Heart left ventricle (tissue), 16 donors: ENCODE data around the gene KLHDC7B. TPM values are rescaled to one million over a fixed set of nuclear protein-coding genes. Genes with fewer than 3 reads are reported as not detected.
"Not testable (repeated sequence)": the region's sequence is repeated elsewhere in the genome, so short reads cannot be mapped to it uniquely, and the experiment has no call there.

ENCODE experiments used
- ATAC-seq, 4 donors: fragments of 200-7000 bp; cut with Tn5 transposase; one replicate each; pipeline ENCODE4 v1.9.1; 2020 to 2022; ENCODE audit warnings: moderate library complexity in 4 of 4, mild to moderate bottlenecking in 3 of 4, moderate number of reproducible peaks in 1 of 4
- DNase-seq, 5 donors: peaks; one replicate each; pipeline ENCODE4 v3.0.0-alpha.2; 2020
- H3K27ac ChIP-seq, 12 donors: fragments of 200-600 bp; sonication (generic) in 4 of 12; one replicate each; pipeline versions ENCODE4 v1.5.0 to v1.8.0; 2016 to 2022; ENCODE audit warnings: mild to moderate bottlenecking in 2 of 12
- H3K27me3 ChIP-seq, 9 donors: fragments of 200-600 bp; sonication (generic) in 2 of 9; one replicate each; pipeline versions ENCODE4 v1.5.1 to v1.8.0; 2016 to 2022; ENCODE audit warnings: mild to moderate bottlenecking in 3 of 9
- H3K36me3 ChIP-seq, 9 donors: fragments of 200-600 bp; sonication (generic) in 2 of 9; one replicate each; pipeline versions ENCODE4 v1.5.0 to v1.8.0; 2018 to 2022; ENCODE audit warnings: mild to moderate bottlenecking in 2 of 9
- H3K4me1 ChIP-seq, 12 donors: fragments of 200-600 bp; sonication (generic) in 4 of 12; one replicate each; pipeline versions ENCODE4 v1.5.0 to v1.8.0; 2016 to 2022; ENCODE audit warnings: mild to moderate bottlenecking in 3 of 12
- H3K4me3 ChIP-seq, 12 donors: fragments of 200-600 bp; sonication (generic) in 4 of 12; one replicate each; pipeline versions ENCODE4 v1.5.0 to v1.8.0; 2017 to 2022; ENCODE audit warnings: mild to moderate bottlenecking in 9 of 12, moderate library complexity in 4 of 12
- H3K9me3 ChIP-seq, 12 donors: fragments of 200-600 bp; sonication (generic) in 4 of 12; one replicate each; pipeline versions ENCODE4 v1.5.0 to v1.8.0; 2016 to 2022; ENCODE audit warnings: mild to moderate bottlenecking in 1 of 12
- POLR2A ChIP-seq, 2 donors: fragments of 450-650 bp; IDR thresholded peaks; one replicate each; pipeline ENCODE4 v1.6.1; 2017; ENCODE audit warnings: antibody characterized with exemption in 2 of 2, mild to moderate bottlenecking in 2 of 2, moderate library complexity in 2 of 2
- WGBS, 4 donors: extraction: QIAGEN DNeasy Blood & Tissue Kit in 2 of 4; methylation state at CpG; one replicate each; pipeline versions ENCODE4 v1.1.5 to v1.1.7; 2013 to 2018; 5-methylcytosine and 5-hydroxymethylcytosine counted together
- intact Hi-C, 10 donors: fragments of 100-400 bp; cut with DNase I; formaldehyde crosslinking; loops; one replicate each; pipeline versions ENCODE4 v1.11.1 to v1.14.2; 2022
- polyA plus RNA-seq, 2 donors: library from polyadenylated mRNA; stranded (reverse); fragments of 200-250 nt; gene quantifications; one replicate each; pipeline ENCODE4 v1.2.3, GENCODE V29; 2013
- total RNA-seq, 9 donors: library from RNA; depleted of rRNA in 2 of 9; stranded (reverse); fragments of >200 nt in 2 of 9; fragmentation: NEBNext Ultra II Directional in 3 of 9; extraction: Animal tissue kit (Norgen Biotek cat#: 25700) in 3 of 9; gene quantifications; one replicate each; pipeline versions ENCODE4 v1.1.0 to v1.2.4, GENCODE V29; 2016 to 2023
- TF ChIP-seq, protein P1 (sequence below), 12 donors: fragments of 200-600 bp; sonication (generic) in 4 of 12; IDR thresholded peaks; one replicate each; pipeline versions ENCODE4 v1.5.0 to v1.8.0; 2018 to 2022; ENCODE audit warnings: antibody characterized with exemption in 12 of 12, mild to moderate bottlenecking in 5 of 12
- donor health status: ischemic (EF 13 %, LVEDD 7.1; RV severe dilation, severe dysfunction).
- donor health status: healthy with polysubstance abuse.
- donor health status: DM: no; HTN: yes; CAD: no.
- donor health status: DM: no; HTN: no; CAD: no.
- donor health status: ischemic (EF 25% LVEDD 6.9; RV normal size, moderate dysfunction).
- donor health status: ischemic (EF 25% LVEDD 5.7; RV mildly dilated, moderate dysfunction).
- donor health status: healthy.
- donor health status: DM: yes; HTN: yes; CAD: no.
- donor health status: ischemic (EF 35%, LVEDD 5.7; RV mildly dilated, moderate dysfunction).
- donor health status: nonischemic (EF 11% LVEDD 7.7; RV severe dilation, severe dysfunction).
- donor health status: DM: yes; HTN: yes; CAD: no.
- donor health status: PGD.
- donor health status: ischemic (EF 29% LVEDD 5.4; RV normal size, mild dysfunction).
- donor health status: nonischemic (EF 23%, LVEDD 6.1; RV moderate dilation, normal function).

Gene KLHDC7B
- total and polyA plus RNA-seq, 11 donors = 0.08 to 1.3 (median 0.13) TPM; not detected in 6

DNA sequence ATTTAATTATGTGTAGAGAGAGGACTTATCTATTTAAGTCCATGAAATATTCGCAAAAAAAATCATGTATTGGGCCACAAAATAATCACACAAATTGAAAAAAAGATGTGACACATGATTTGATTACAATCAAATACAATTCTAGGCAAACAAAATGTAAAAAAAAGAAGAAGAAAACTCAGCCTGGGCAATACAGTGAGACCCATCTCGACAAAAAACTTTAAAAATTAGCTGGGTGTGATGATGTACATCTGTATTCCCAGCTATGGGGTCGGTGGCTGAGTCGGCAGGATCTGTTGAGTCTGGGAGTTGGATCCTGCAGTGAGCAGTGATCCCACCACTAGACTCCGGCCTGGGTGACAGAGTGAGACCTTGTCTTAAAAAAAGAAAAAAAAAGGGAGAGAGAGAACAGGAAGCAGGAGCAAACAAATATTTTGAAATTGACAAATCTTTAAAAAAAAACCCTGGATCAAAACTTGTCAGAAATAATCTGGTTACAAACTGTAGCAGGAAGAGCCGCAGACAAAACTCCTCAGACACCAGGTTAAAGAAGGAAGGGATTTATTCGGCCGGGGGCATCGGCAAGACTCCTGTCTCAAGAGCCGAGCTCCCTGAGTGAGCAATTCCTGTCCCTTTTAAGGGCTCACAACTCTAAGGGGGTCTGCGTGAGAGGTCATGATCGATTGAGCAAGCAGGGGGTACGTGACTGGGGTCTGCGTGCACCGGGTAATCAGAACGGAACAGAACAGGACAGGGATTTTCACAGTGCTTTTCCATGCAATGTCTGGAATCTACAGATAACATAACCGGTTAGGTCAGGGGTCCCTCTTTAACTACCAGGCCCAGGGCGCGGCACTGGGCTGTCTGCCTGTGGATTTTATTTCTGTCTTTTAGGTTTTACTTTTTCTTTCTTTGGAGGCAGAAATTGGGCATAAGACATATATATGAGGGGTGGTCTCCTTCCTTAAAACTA, 12.6 kb upstream of the KLHDC7B start:
- peaks cover 0 to 14% (median 0%) of the 10 kb centered on the region in 9 donors for H3K36me3 ChIP-seq
- H3K4me3 ChIP-seq = peak overlapping the region in 8 of 12 donors; percentile 60 to 89 (median 81)
- intact Hi-C loops = no loop called here
- peak in 2 of 5 donors; percentile 17 to 22 for DNase-seq
- H3K27ac ChIP-seq = peak overlapping the region; percentile 78 to 98 (median 94)
- TF ChIP-seq, protein P1, sequence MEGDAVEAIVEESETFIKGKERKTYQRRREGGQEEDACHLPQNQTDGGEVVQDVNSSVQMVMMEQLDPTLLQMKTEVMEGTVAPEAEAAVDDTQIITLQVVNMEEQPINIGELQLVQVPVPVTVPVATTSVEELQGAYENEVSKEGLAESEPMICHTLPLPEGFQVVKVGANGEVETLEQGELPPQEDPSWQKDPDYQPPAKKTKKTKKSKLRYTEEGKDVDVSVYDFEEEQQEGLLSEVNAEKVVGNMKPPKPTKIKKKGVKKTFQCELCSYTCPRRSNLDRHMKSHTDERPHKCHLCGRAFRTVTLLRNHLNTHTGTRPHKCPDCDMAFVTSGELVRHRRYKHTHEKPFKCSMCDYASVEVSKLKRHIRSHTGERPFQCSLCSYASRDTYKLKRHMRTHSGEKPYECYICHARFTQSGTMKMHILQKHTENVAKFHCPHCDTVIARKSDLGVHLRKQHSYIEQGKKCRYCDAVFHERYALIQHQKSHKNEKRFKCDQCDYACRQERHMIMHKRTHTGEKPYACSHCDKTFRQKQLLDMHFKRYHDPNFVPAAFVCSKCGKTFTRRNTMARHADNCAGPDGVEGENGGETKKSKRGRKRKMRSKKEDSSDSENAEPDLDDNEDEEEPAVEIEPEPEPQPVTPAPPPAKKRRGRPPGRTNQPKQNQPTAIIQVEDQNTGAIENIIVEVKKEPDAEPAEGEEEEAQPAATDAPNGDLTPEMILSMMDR (IDR thresholded peaks at IDR 0.05) = no peak
- TF ChIP-seq POLR2A (IDR thresholded peaks at IDR 0.05) = no peak
- WGBS, 4 donors = 70 to 77% (median 72%) methylated on average over 19 of the region's 19 CpGs
- no peak for ATAC-seq
- peaks cover 0 to 65% (median 6%) of the 10 kb centered on the region in 9 donors for H3K27me3 ChIP-seq
- no peaks in the 10 kb centered on the region for H3K9me3 ChIP-seq
- H3K4me1 ChIP-seq = peaks cover 0 to 72% (median 20%) of the 10 kb centered on the region in 12 donors

DNA sequence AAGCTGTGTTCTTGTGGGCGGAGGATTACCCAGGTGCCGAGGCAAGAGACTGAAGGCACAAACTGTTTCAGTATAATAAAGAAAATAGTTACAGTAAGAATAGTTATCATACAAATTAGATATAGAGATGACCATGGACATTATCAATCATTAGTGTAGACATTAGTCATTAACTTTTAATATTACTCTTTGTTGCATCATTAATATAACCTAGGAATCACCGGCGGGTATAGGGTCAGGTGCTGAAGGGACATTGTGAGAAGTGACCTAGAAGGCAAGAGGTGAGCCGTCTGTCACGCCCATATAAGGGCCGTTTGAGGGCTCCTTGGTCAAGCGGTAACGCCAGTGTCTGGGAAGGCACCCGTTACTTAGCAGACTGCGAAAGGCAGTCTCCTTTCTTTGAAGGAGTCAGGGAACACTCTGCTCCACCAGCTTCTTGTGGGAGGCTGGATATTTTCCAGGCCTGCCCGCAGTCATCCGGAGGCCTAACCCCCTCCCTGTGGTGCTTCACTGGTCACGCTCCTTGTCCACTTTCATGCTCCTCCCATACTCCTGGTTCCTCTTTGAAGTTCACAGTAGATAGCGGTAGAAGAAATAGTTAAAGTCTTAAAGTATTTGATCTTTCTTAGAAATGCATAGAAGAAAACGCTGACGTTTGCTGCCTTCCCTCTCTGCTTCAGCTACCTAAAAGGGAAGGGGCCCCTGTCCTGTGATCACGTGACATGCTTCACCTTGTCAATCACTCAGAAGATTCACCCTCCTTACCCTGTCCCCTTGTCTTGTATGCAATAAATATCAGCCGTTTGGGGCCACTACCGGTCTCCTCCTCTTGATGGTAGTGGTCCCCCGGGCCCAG, 11.6 kb upstream of the KLHDC7B start:
- TF ChIP-seq POLR2A (IDR thresholded peaks at IDR 0.05) = peak in 1 of 2 donors; percentile 23
- intact Hi-C loops, H3K36me3 ChIP-seq, ATAC-seq, H3K9me3 ChIP-seq: not testable (repeated sequence)
- Histone ChIP-seq H3K27ac (peak overlapping the region in 7 of 12 donors; percentile 4 to 98 (median 94)), H3K4me3 (peak overlapping the region in 1 of 12 donors; percentile 18), H3K4me1 (peaks cover 2 to 72% (median 22%) of the 10 kb centered on the region in 12 donors), H3K27me3 (peaks cover 0 to 65% (median 6%) of the 10 kb centered on the region in 9 donors)
- DNase-seq = peak in 3 of 5 donors; percentile 39 to 59 (median 45)
- 60 to 63% (median 62%) methylated on average over 21 of the region's 21 CpGs for WGBS, 4 donors

DNA sequence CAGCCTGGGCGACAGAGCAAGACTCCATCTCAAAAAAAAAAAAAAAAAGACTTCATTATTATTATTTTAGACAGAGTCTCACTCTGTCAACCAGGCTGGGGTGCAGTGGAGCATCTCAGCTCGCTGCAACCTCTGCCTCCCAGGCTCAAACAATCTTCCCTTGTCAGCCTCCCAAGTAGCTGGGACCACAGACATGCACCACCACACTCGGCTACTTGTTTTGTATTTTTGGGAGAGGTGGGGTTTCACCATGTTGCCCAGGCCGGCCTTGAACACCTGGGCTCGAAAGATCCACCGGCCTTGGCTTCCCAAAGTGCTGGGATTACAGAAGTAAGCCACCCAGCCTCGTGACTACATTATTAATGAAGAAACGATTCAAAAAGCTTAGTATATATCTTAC, 10.6 kb upstream of the KLHDC7B start:
- Histone ChIP-seq H3K9me3 (no peaks in the 10 kb centered on the region), H3K4me1 (peaks cover 3 to 76% (median 24%) of the 10 kb centered on the region in 12 donors), H3K36me3 (no peaks in the 10 kb centered on the region), H3K4me3 (no peak overlapping the region), H3K27ac (peak overlapping the region in 1 of 12 donors; percentile 98), H3K27me3 (peaks cover 0 to 59% (median 6%) of the 10 kb centered on the region in 9 donors)
- ATAC-seq (no peak), DNase-seq (no peak)
- intact Hi-C loops = no loop called here
- 92 to 96% (median 95%) methylated on average over 8 of the region's 8 CpGs for WGBS, 4 donors
- TF ChIP-seq, protein P1 (IDR thresholded peaks at IDR 0.05) = no peak
- TF ChIP-seq POLR2A (IDR thresholded peaks at IDR 0.05) = no peak

DNA sequence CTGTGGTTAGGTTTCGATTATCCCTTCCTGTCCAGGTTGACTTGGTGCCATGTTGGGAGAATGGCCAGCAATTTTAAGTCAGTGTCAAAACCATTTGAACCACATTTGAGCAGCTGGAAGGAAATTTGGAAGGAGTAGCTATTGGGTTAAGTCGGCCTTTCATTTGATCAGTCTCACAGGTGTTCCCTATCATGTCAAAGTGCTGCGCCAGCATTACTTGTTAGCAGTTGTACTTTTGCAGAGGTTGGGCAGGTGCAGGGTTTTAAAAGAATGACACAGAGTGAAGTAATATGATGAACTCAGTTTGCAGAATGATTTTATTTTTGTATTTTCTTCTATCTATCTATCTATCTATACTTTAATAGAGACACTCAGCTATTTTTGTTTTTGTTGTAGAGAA, 9.5 kb upstream of the KLHDC7B start:
- H3K27me3 ChIP-seq = peaks cover 0 to 48% (median 4%) of the 10 kb centered on the region in 9 donors

More for the DNA sequence above, 9.5 kb upstream of the KLHDC7B start:
- Histone ChIP-seq H3K27ac (peak overlapping the region in 1 of 12 donors; percentile 98), H3K36me3 (no peaks in the 10 kb centered on the region), H3K4me3 (no peak overlapping the region), H3K9me3 (no peaks in the 10 kb centered on the region), H3K4me1 (peaks cover 3 to 88% (median 23%) of the 10 kb centered on the region in 12 donors)
- ATAC-seq (no peak), DNase-seq (no peak)
- WGBS, 4 donors = 79 to 82% (median 81%) methylated on average over 3 of the region's 3 CpGs
- intact Hi-C loops = no loop called here
- TF ChIP-seq POLR2A (IDR thresholded peaks at IDR 0.05) = no peak
- TF ChIP-seq, protein P1 (IDR thresholded peaks at IDR 0.05) = no peak
